ENCODE results near the gene ZC3H7B.

The ZC3H7B gene

DNA sequence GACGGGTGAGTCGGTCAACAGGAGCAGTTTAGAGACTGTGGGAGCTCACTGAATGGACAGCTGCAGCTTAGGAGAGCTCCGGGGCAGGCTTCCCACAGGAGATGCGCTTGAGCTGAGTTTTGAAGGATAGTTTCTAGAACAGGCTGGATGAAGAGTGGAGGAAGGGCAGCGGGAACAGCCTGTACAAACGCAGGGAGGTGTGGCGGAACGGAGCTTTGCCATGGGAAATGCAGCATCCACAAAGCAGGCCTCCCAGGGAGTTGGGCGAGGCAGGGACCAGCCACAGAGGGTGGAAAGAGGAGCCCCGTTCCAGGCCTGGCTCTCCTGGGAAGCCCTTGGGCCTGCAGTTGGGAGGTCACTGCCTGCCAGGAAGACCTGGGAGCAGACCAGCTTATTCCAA is 53.7 kb downstream of the ZC3H7B start:
- no peak for DNase-seq (ENCODE audit: low spot score)

DNA sequence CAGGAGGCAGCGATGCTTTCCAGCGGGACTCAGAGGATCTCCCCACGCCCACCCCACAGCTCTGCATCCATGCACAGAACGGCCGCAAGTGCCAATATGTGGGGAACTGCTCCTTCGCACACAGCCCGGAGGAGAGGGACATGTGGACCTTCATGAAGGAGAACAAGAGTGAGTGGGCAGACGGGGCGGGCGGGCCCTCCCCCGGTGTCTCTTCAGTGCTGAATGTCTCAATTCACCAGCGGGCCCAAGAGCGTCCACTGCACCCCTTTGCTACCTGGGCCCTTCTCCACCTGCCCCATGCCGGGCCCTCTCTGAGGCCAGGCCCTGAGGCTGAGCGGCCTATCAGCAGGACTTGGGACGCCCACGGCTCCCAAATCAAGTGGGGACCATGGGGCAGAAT is 54.6 kb downstream of the ZC3H7B start:
- DNase-seq (ENCODE audit: low spot score), result no peak

DNA sequence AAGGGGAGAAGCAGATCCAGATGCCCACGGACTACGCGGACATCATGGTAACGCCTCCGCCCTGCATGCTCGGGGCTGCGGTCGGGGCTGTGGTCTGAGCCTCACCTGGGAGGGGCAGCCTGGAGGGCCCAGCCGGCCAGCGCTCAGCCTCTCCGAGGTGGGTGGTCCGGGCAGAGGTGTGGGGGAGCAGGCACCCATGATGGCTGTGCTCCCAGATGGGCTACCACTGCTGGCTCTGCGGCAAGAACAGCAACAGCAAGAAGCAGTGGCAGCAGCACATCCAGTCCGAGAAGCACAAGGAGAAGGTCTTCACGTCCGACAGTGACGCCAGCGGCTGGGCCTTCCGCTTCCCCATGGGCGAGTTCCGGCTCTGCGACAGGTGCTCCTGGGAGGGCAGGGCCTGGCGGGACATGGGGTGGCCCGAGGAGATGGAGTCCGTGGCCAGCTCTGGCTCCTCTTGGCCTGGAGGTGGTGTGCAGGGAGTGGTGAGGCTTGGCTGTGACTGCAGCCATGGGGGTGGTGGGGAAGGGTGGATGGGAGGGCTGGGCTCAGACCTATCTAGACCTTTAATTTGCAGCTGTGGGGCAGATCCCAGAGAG is 55.2 kb downstream of the ZC3H7B start:
- DNase-seq (ENCODE audit: low spot score), result no peak

DNA sequence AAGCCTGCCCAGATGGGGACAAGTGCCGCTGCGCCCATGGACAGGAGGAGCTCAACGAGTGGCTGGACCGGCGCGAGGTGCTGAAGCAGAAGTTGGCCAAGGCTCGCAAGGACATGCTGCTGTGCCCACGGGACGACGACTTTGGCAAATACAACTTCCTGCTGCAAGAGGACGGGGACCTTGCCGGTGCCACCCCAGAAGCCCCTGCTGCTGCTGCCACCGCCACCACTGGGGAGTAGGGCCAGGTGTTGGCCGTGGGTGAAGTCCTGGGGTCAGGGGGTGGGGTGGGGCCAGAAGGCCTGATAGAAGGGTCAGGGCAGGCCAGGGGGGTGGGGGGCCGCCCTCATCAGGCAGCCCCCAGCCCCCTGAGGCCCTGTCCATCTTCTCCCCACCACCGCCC is 55.9 kb downstream of the ZC3H7B start:
- DNase-seq (ENCODE audit: low spot score), result no peak

DNA sequence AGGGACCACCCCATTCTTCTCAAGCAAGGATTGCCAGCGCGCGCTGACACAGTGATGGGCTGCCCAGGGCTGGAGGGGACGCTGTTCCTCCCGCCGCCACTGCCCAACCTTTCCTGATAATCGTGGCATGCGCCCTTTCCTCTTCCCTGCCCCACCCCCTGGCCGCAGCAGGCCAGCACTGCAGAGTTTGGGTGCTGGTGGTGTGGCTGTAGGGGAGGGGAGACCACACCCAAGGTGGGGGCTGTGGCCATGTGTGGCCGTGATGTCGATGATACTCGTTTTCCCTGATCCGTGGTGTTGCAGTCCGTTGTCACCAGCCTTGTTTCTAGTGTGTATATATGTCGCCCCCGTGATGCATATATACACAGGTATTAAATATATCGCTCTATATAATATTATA is 57.6 kb downstream of the ZC3H7B start:
- no peak for DNase-seq (ENCODE audit: low spot score)

DNA sequence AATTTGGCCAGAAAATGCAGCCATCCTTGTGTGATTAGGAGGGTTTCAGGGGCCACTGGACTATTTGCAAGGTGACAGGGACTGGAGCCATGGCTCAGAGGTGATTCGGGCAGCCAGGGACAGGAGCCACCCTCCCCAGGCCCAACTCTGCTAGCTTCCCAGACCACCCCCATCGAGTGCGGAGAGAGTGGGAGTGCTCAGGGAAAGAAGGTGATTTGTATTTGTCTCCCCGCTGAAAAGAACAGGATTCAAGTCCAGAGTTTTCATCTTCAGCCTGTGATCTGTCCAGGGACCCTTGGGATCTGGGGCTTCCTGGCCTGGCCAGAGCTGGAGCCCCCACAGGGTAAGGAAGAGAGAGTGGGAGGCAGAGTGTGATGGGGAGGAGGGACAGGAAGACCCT is 58.1 kb downstream of the ZC3H7B start:
- DNase-seq (ENCODE audit: low spot score), result no peak

DNA sequence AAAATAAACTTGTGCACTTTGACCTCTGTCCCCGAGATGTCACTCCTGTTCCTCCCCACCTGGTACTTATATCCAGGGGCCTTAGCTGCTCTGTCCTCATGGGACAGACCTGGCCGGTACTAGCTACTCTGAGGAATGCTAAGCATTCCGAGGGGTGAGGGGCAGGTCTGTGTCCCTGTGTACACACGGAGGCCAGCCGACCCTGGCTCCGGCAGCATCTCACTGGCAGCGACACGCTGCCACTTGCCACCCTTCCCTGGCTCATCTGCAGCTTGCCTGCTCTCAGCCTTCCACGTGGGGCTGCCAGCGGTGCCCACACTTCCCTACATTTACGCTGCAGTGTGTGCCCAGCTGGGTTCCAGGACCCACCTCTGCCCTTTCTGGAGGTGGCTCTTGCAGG is 58.8 kb downstream of the ZC3H7B start:
- DNase-seq (ENCODE audit: low spot score), result no peak

DNA sequence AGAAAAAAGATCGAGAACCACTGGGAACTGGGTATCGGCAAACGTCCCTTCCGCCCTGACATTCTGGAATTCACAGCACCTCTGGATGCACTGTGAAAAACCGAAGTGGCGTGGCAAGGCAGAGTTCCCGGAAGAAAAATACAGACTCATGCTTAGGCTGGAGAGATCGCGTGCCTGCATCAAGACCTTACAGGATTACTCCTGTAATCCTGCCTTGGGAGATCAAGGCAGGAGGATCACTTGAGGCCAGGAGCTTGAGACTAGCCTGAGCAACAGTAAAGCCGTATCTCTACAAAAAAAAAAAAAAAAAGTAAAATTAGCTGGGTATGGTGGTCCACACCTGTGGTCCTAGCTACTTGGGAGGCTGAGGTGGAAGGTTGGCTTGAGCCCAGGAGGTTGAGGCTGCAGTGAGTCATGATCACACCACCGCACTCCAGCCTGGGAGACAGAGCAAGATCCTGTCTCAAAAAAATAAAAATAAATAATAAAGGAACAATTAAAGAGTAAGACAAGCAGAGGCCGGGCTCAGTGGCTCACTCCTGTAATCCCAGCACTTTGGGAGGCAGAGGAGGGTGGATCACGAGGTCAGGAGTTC is 60.5 kb downstream of the ZC3H7B start:
- no peak for DNase-seq (ENCODE audit: low spot score)

DNA sequence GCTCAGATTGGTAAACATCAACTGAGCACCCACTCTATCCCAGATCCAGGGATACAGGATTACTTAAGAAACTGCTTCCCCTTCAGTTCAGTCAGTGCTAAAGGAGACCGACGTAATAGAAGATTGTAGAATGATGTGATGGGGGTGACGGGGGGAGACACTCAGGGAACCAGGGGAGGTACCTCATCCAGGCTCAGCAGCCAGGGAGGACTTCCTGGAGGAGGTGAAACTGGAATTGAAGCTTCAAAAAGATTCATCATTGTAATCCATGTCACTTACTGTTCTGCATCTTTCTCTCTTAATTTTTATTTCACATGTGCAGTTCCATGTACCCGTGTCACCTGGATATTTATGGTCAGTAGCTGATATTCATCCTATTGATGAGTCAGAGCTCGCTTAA is 61.3 kb downstream of the ZC3H7B start:
- DNase-seq (ENCODE audit: low spot score), result no peak

DNA sequence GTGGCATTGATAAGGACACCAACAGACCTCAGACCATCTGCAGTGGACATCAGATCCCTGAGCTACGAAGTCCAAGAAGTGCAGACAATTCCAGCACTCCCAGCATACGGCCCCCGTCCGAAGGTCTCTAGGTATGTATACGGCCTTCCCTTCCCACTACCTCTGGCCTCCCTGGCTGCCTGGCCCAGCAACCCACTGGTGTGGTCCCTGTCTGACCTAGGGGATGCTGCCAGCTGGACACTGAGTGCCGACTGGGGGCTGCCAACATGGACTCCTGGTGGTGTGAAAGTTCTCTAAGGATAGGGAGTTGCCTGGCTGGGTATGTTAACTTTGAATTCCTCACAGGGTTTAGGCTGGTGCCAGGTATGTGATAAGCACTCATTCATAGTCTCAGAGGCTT is 62.9 kb downstream of the ZC3H7B start:
- DNase-seq (ENCODE audit: low spot score), result no peak

DNA sequence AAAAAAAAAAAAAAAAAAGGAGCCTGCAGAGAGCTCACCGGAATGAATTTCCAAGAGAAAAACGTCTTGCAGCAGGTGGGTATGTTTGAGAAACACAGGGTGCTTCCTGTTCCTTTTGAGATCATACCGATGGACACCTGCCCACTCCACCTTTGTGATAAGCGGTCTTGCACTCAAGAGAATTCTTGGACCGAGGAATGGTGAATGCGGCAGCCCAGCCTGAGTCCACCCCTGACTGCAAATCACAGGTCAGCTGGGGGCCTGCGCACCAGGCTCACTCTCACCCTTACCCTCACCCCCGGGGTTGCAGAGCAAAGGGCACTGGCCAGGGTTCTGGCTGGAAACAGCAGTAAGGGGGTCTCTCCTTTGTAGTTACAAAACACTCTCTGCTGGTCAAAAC is 63.6 kb downstream of the ZC3H7B start:
- no peak for DNase-seq (ENCODE audit: low spot score)

DNA sequence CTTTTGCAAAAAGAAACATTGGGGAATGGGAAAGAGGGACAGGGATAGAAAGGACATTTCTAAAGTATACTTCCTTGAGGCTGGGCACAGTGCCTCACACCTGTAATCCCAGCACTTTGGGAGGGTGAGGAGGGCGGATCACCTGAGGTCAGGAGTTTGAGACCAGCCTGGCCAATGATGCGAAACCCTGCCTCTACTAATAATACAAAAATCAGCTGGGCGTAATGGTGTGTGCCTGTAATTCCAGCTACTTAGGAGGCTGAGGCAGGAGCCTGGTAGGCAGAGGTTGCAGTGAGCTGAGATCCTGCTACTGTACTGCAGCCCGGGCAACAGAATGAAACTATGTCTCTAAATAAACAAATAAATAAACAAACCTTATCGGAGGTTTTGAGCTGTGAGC is 64.1 kb downstream of the ZC3H7B start:
- no peak for DNase-seq (ENCODE audit: low spot score)

DNA sequence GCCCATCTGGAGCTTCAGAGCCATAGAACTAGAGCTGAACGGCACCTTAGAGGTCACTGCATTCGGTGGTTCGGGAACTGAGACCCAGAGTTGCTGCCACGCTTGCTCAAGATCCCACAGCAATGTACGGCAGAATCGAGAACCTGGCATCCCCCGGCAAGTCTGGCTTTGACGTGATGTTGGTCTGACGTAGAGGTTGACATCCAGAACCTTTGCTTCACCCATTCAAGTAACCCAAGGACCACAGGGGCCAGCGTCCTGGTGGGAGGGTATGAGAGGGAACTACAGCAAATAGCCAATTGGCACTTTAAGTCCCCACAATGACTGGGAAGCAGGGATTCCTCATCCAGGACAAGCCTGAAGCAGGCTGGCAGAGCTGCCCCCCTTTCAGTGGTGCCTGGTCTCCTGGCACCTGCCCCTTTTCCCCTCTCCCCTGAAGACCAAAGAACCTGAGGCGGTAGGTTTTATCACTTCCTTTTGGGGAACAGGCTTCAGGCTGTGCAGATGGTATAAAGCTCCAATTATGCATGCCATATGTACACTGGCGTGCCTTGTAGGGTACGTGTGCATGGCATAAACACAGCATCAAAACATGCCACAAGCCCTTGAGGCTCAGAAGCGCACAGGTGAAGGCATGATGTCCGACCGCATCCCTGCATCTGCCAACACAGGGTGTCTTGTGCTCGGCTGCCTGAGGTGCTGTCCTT is 65.2 kb downstream of the ZC3H7B start:
- no peak for DNase-seq (ENCODE audit: low spot score)

DNA sequence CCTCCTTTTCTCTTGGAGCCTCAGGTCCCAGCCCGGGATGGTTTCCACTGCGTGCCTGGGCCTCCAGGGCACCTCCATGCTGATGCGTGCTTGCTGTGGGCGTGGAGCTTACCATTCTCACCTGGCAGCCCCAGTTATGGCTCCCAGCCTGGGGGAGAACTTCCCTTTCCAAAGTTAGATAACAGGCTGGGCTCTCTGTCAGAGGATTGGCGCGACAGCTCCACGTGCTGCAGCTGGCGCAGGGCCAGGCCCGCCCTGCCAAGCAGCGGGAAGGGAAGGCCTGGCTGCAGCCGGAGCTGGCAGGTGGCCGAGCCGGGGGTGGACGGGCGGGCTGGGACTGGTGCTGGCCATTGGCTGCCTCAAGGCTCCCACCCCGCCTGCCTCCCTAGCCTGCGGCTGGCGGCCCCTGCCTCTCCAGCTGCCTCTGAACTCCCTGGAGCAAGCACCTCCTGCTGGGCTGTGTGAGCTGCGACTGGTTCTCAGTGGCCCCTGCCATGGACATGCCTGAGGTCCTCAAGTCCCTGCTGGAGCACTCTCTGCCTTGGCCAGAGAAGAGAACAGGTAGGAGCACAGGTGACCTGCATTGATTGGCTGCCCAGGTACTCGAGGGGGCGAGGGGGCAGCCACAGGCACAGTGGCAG is 65.8 kb downstream of the ZC3H7B start:
- DNase-seq (ENCODE audit: low spot score), result peak; percentile 97

DNA sequence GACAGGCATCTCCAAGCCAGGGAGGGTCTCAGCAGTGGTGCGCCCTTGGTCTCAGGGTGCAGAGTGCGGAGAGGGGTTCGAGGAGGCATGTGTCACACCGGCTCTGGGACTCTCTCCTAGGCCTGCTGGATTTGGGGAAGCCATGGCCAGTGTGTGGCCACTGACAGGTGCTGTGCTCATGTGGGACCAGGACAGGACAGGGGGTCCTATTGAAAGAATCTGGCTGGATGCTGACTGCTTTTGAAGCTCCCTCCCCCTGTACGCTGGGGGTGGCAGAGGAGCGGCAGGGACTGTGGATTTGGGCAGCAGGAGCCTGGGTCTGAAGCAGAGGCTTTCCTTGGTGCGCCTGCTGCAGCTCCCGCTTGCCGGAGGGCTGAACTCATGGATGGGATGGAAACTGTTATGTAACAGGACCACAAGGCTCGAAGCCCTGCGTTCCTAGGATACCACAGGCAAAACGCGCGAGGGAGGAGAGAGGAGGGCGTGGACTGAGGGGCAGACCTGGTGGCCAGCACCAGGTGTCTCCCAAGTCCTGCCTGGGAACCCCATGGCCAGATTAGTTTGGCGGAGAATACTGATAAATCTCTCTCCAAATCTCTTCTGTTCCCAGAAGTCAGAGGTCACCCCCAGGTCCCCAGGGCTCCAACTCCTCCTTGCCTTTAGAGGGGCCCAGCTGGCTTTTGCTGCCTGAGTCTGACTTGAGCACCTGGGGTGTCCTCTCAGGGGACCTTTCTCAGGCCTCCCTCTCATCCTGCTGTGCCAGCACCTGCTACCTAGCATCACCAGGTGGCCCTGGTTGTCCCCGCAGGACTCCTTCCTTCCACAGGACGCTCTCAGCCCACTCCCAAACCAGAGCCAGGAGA is 66.6 kb downstream of the ZC3H7B start:
- DNase-seq (ENCODE audit: low spot score), result peak; percentile 47

DNA sequence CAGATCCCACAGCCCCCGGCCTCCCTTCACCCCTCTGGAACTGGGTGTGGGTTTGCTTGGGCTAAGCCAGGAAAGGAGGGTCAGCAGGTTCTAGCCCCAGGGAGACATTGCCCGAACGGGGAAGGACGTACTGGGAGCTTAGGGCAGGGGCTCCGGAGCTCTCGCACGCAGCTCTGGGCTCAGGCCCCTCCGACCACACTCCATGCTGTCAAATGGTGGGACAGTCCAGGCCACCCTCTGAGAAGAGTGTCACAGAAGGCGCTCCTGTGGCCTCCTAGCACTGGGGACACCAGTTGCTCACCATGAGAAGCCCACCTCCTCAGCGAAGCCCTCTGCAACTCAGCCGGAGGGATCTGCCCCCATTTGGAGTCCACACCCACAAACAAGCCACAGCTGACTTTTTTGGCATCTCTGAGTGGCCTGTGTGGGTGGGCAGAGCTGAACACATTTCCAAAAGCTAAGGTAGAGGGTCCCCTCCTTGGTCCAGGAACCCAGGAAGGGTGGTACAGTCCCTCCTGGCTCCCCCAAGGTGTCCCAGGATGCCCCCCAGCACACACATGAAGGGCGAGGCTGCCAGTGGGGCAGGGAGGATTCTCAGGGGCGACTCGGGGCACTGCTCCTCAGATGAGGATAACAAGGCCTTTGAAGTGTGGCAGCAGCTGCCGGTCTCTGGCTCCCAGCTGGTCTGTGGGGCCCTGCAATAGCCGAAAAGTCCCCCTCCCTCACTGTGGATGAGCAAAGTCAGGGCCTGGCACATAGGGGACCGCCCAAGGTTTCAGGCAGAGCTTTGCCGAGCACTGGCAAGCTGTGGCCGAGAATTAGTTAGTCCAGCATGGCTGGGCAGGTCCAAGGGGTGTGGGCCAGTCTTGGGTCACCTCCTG is 67.5 kb downstream of the ZC3H7B start:
- DNase-seq (ENCODE audit: low spot score), result peak; percentile 58

DNA sequence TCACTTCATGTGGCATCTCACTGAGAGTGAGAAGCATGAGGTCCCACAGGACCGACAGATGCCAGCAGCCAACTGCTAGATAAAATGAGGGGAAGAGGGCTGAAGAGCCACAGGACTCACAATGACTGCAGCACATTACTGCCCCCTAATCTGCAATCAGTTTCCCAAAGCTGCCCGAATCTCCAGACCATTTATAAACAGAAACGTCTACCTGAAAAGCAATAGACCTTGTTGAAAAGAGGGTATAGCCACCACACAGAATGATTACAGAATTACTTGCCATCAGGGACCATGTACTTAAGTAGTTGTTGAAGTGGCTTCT is 68.1 kb downstream of the ZC3H7B start:
- DNase-seq (ENCODE audit: low spot score), result no peak

DNA sequence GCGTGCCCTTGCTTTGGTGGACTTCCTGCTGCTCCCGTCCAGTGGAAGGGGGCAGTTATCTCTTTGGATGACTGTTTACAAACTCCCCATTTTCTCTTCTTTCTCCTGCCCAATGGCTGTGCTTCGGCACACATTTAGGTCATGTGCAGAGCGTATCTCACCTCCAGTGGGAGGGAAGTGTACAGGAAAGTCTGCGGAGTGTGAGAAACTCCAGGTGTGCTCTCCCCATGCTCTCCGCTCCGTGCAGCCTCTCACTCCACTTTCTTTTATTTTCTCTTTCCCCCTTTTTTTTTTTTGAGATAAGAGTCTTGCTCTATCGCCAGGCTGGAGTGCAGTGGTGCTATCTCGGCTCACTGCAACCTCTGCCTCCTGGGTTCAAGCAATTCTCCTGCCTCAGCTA is 68.5 kb downstream of the ZC3H7B start:
- no peak for DNase-seq (ENCODE audit: low spot score)

DNA sequence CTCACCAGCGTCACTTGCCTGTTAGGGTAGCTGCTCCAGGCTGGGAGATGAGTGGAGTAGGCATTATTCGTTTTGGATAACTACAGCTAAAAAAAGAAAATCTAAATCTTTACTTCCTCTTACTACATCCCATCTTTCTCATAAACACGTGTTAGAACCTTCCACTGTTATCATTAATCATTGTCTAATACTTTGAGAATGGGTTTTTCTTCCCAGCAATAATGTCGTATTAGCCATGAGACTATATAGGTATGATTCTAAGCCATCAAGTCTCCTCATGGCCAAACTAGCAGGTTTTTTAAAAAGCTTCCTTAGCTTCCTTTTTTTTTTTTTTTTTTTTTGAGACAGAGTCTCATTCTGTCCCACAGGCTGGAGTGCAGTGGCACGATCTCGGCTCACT is 76.5 kb downstream of the ZC3H7B start:
- no peak for DNase-seq (ENCODE audit: low spot score)

DNA sequence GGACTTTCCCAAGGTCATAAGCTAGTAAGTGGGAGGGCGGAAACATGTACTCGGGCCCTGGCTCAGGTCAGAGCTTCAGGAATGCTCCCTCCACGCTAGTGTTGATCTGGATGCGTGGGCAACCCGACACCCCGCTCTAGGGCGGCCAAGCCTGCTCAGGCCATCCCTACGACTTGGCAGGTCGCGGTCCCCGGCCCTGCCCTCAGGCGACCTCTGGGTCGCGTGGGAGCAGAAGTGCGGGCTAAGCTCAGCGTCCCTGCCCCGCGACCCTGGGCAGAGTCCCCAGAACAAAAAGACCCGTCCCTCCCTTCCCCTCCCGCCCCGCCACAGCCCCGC is 79.6 kb downstream of the ZC3H7B start:
- DNase-seq (ENCODE audit: low spot score), result no peak

DNA sequence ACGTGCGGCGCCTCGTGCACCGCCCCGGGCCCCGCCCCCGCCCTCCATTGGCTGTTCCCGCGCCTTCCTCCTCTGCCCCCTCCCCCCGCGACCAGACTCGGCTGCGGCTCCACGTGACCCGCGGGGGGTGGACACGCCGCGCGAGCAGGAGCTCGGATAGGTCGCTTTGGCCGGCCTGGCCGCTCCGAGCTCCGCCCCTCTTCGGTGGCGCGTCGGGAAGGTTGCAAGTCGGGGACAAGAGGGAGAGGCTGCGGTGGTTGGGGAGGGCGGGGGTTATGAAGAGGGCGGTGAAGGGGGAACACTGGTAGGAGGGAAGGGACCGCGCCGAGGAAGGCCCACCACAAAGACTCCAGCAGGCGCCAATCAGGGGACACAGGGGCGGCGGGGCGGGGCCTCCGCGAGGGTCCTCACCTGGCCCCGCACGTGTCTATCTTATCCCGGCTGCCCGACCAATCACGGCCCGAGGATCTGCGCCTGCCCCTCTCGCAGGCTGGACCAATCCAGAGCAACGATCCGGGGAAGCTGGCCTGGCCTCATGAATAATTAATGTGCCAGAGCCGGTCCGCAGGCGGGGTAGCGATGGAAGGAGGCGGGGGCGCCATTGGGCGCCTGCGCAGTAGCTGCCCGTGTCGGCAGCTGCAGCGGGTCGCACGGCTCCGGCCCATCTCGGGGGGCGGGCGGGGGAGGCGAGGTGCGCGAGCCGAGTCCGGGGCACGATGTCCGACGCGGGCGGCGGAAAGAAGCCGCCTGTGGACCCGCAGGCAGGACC is 80.2 kb downstream of the ZC3H7B start, which contains the start of gene TEF:
TSS of gene TEF (plus strand) at position 614 of the 769 bp plus-strand sequence. CDS start at position 717, 103 bp downstream.
- peak; percentile 99 for DNase-seq (ENCODE audit: low spot score)

Measured in globus pallidus (tissue), 1 donor.